PFSK-1 (cell line): ENCODE results near the gene ATP8B1.

Source experiments
- POLR2AphosphoS5 ChIP-seq: IDR thresholded peaks from 2 replicates; pipeline ENCODE4 v1.6.1; 2012; ENCODE audit warnings: low read depth, mild to moderate bottlenecking, control low read depth, low read length, moderate library complexity
- SIN3A ChIP-seq: IDR thresholded peaks from 2 replicates; pipeline ENCODE4 v1.6.1; 2012; ENCODE audit warnings: mild to moderate bottlenecking, low read length, moderate library complexity, borderline replicate concordance; ENCODE audit not compliant: insufficient read depth
- TAF1 ChIP-seq: IDR thresholded peaks from 2 replicates; pipeline ENCODE4 v1.6.1; 2012; ENCODE audit warnings: low read length, control low read depth, borderline replicate concordance; ENCODE audit not compliant: insufficient read depth
- TF ChIP-seq, protein P1 (sequence below), 2 experiments: IDR thresholded peaks; 2 replicates each; pipeline versions ENCODE4 v1.6.1 to v1.8.0; 2011 to 2012; ENCODE audit warnings: low read depth in 2 of 2, low read length in 2 of 2, control low read depth in 1 of 2, inconsistent platforms in 1 of 2, mild to moderate bottlenecking in 1 of 2, moderate library complexity in 1 of 2; ENCODE audit not compliant: insufficient read depth in 1 of 2

DNA sequence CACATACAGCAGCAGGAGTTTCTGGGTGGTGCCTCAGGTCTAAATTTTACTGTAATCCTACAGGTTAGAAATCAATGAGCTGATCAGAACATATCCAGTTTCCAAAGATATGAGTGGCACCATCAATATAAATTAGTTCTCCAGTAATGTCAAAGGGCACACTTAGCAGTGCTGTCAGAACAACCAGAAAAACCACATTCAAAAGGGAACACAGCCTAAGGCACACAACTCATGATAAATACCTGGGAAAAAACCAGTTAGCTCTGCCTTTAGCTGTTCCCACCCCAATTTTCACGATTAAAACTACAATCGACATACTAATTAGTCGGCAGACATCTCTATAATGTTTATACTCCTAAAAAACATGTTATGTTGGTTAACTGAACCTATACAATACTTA lies 31.5 kb downstream of the ATP8B1 start:
- TF ChIP-seq, protein P1, sequence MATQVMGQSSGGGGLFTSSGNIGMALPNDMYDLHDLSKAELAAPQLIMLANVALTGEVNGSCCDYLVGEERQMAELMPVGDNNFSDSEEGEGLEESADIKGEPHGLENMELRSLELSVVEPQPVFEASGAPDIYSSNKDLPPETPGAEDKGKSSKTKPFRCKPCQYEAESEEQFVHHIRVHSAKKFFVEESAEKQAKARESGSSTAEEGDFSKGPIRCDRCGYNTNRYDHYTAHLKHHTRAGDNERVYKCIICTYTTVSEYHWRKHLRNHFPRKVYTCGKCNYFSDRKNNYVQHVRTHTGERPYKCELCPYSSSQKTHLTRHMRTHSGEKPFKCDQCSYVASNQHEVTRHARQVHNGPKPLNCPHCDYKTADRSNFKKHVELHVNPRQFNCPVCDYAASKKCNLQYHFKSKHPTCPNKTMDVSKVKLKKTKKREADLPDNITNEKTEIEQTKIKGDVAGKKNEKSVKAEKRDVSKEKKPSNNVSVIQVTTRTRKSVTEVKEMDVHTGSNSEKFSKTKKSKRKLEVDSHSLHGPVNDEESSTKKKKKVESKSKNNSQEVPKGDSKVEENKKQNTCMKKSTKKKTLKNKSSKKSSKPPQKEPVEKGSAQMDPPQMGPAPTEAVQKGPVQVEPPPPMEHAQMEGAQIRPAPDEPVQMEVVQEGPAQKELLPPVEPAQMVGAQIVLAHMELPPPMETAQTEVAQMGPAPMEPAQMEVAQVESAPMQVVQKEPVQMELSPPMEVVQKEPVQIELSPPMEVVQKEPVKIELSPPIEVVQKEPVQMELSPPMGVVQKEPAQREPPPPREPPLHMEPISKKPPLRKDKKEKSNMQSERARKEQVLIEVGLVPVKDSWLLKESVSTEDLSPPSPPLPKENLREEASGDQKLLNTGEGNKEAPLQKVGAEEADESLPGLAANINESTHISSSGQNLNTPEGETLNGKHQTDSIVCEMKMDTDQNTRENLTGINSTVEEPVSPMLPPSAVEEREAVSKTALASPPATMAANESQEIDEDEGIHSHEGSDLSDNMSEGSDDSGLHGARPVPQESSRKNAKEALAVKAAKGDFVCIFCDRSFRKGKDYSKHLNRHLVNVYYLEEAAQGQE (IDR thresholded peaks at IDR 0.05; ENCODE audit: insufficient read depth in 1 of 2, low read depth in 2 of 2, low read length in 2 of 2): no peak
- no peak for TF ChIP-seq POLR2AphosphoS5
- no peak for TF ChIP-seq TAF1
- TF ChIP-seq SIN3A: no peak
